T1000 (cell line): ENCODE measurements around the gene EMP2.
"Not testable (repeated sequence)": the region's sequence is repeated elsewhere in the genome, so short reads cannot be mapped to it uniquely, and the experiment has no call there.

Experiments used
- DNase-seq: peaks from one replicate; lab custom pipeline; 2025; ENCODE audit warnings: mixed read lengths; lab: John Stamatoyannopoulos, UW

EMP2 gene

GRCh38 chr16:10552281-10552680 is 28.1 kb downstream of the EMP2 start:
- DNase-seq: no peak

- DNase-seq: no peak
Observed at GRCh38 chr16:10551881-10552280, 28.5 kb downstream of the EMP2 start.

GRCh38 chr16:10548404-10548803 is 32.0 kb downstream of the EMP2 start:
- no peak for DNase-seq

GRCh38 chr16:10547708-10548107 is 32.7 kb downstream of the EMP2 start:
- no peak for DNase-seq

- DNase-seq: no peak
Observed at GRCh38 chr16:10543231-10543977, 37.0 kb downstream of the EMP2 start.

GRCh38 chr16:10541366-10541765 is 39.0 kb downstream of the EMP2 start:
- DNase-seq: no peak

- no peak for DNase-seq
Observed at GRCh38 chr16:10539793-10540192, 40.6 kb downstream of the EMP2 start.

- no peak for DNase-seq
Observed at GRCh38 chr16:10539236-10539635, 41.2 kb downstream of the EMP2 start.

GRCh38 chr16:10538583-10538982 is 41.8 kb downstream of the EMP2 start:
- no peak for DNase-seq

- no peak for DNase-seq
Observed at GRCh38 chr16:10537946-10538345, 42.5 kb downstream of the EMP2 start.

GRCh38 chr16:10536814-10537389 is 43.5 kb downstream of the EMP2 start:
- no peak for DNase-seq

- not testable (repeated sequence) for DNase-seq
Observed at GRCh38 chr16:10536328-10536727, 44.1 kb downstream of the EMP2 start.

GRCh38 chr16:10535461-10535860 is 44.9 kb downstream of the EMP2 start:
- no peak for DNase-seq

GRCh38 chr16:10534748-10535147 is 45.6 kb downstream of the EMP2 start:
- no peak for DNase-seq

- not testable (repeated sequence) for DNase-seq
Observed at GRCh38 chr16:10533612-10534011, 46.8 kb downstream of the EMP2 start.

- DNase-seq: no peak
Observed at GRCh38 chr16:10531582-10531981, 48.8 kb downstream of the EMP2 start.

GRCh38 chr16:10530685-10531084 is 49.7 kb downstream of the EMP2 start:
- no peak for DNase-seq

GRCh38 chr16:10529895-10530669 is 50.3 kb downstream of the EMP2 start:
- DNase-seq: no peak

GRCh38 chr16:10528635-10529034 is 51.8 kb downstream of the EMP2 start:
- DNase-seq: no peak

GRCh38 chr16:10526962-10527361 is 53.4 kb downstream of the EMP2 start:
- DNase-seq: no peak

- DNase-seq: no peak
Observed at GRCh38 chr16:10525214-10525825, 55.1 kb downstream of the EMP2 start.

- no peak for DNase-seq
Observed at GRCh38 chr16:10522966-10523365, 57.4 kb downstream of the EMP2 start.
